HEK293 (cell line): Measurements from ENCODE around the gene KRTCAP2.
A peak's percentile ranks its signal among the peaks of the same experiment; 100 is the strongest.

Source experiments
- CTCF ChIA-PET: fragments of 350-600 bp; formaldehyde crosslinking; extraction: SDS; loops from one replicate; lab custom pipeline; 2021; ENCODE audit warnings: antibody characterized with exemption; lab: Yijun Ruan, JAX
- POLR2A ChIA-PET: fragments of 300-600 bp; formaldehyde crosslinking; extraction: SDS; loops from one replicate; lab custom pipeline; 2020; ENCODE audit warnings: antibody characterized with exemption, inconsistent platforms; lab: Yijun Ruan, JAX
- H3K27ac ChIP-seq: fragments of 200-500 bp; sonication (Bioruptor generic); 2 replicates; pipeline ENCODE4 v1.5.1; 2014; ENCODE audit warnings: low read depth, low read length, control low read depth, inconsistent platforms; ENCODE audit errors: extremely low read depth
- H3K36me3 ChIP-seq, 2 experiments: fragments of 200-500 bp in 1 of 2; sonication (Bioruptor generic) in 1 of 2; 1 replicate in 1 of 2; 2 replicates in 1 of 2; pipeline ENCODE4 v1.5.1; 2014 to 2017; ENCODE audit warnings: inconsistent platforms in 2 of 2, low read length in 2 of 2; ENCODE audit not compliant: control insufficient read depth in 2 of 2, insufficient read depth in 1 of 2
- H3K4me1 ChIP-seq: fragments of 200-500 bp; sonication (Bioruptor generic); 2 replicates; pipeline ENCODE4 v1.5.1; 2014; ENCODE audit warnings: mild to moderate bottlenecking, low read length, inconsistent platforms; ENCODE audit not compliant: control insufficient read depth, insufficient read depth
- H3K4me3 ChIP-seq: 2 replicates; pipeline ENCODE4 v1.5.1; 2011; ENCODE audit warnings: low read depth, mild to moderate bottlenecking, control low read depth, low read length, moderate library complexity
- H3K9me3 ChIP-seq: fragments of 200-500 bp; sonication (Bioruptor generic); 2 replicates; pipeline ENCODE4 v1.5.1; 2014; ENCODE audit warnings: low read depth, low read length, inconsistent platforms; ENCODE audit not compliant: control insufficient read depth, insufficient read depth
- GLI4 ChIP-seq: fragments of 450-650 bp; formaldehyde crosslinking; IDR thresholded peaks from 2 replicates; pipeline ENCODE4 v1.5.1; 2016; ENCODE audit warnings: missing biosample characterization, missing genetic modification characterization
- GLIS2 ChIP-seq: fragments of 450-650 bp; formaldehyde crosslinking; IDR thresholded peaks from 2 replicates; pipeline ENCODE4 v1.5.1; 2016; ENCODE audit warnings: missing biosample characterization, missing genetic modification characterization
- SP2 ChIP-seq: fragments of 450-650 bp; formaldehyde crosslinking; IDR thresholded peaks from 2 replicates; pipeline ENCODE4 v1.5.1; 2016; ENCODE audit warnings: missing biosample characterization, missing genetic modification characterization
- YY2 ChIP-seq: fragments of 450-650 bp; formaldehyde crosslinking; IDR thresholded peaks from 2 replicates; pipeline ENCODE4 v1.5.1; 2016; ENCODE audit warnings: missing biosample characterization, missing genetic modification characterization
- ZBTB21 ChIP-seq: fragments of 450-650 bp; formaldehyde crosslinking; IDR thresholded peaks from 2 replicates; pipeline ENCODE4 v1.5.1; 2017; ENCODE audit warnings: missing biosample characterization, missing genetic modification characterization
- ZBTB49 ChIP-seq: fragments of 450-650 bp; formaldehyde crosslinking; IDR thresholded peaks from 2 replicates; pipeline ENCODE4 v1.5.1; 2016; ENCODE audit warnings: missing biosample characterization, missing genetic modification characterization, low read depth
- ZBTB7A ChIP-seq: fragments of 450-650 bp; formaldehyde crosslinking; IDR thresholded peaks from 2 replicates; pipeline ENCODE4 v1.5.1; 2016; ENCODE audit warnings: low read depth, missing biosample characterization, missing genetic modification characterization
- ZBTB8A ChIP-seq: fragments of 450-650 bp; formaldehyde crosslinking; IDR thresholded peaks from 2 replicates; pipeline ENCODE4 v1.5.1; 2016; ENCODE audit warnings: missing biosample characterization, missing genetic modification characterization
- ZFHX2 ChIP-seq: fragments of 450-650 bp; formaldehyde crosslinking; conservative IDR thresholded peaks from 2 replicates; pipeline ENCODE4 v1.5.1; 2016; ENCODE audit warnings: missing biosample characterization, missing genetic modification characterization
- ZFP3 ChIP-seq: fragments of 450-650 bp; formaldehyde crosslinking; IDR thresholded peaks from 2 replicates; pipeline ENCODE4 v1.5.1; 2016; ENCODE audit warnings: low read depth, missing biosample characterization, missing genetic modification characterization
- ZNF114 ChIP-seq: fragments of 450-650 bp; formaldehyde crosslinking; IDR thresholded peaks from 2 replicates; pipeline ENCODE4 v1.5.0; 2017; ENCODE audit warnings: missing biosample characterization, missing genetic modification characterization
- ZNF121 ChIP-seq: fragments of 450-650 bp; formaldehyde crosslinking; IDR thresholded peaks from 2 replicates; pipeline ENCODE4 v1.5.1; 2016; ENCODE audit warnings: missing biosample characterization, missing genetic modification characterization
- ZNF239 ChIP-seq: fragments of 450-650 bp; formaldehyde crosslinking; IDR thresholded peaks from 2 replicates; pipeline ENCODE4 v1.5.1; 2016; ENCODE audit warnings: missing biosample characterization, missing genetic modification characterization
- ZNF248 ChIP-seq: fragments of 450-650 bp; formaldehyde crosslinking; IDR thresholded peaks from 2 replicates; pipeline ENCODE4 v1.5.1; 2017; ENCODE audit warnings: missing biosample characterization, missing genetic modification characterization
- ZNF292 ChIP-seq: fragments of 450-650 bp; formaldehyde crosslinking; IDR thresholded peaks from 2 replicates; pipeline ENCODE4 v1.5.1; 2016; ENCODE audit warnings: low read depth, missing biosample characterization, missing genetic modification characterization, borderline replicate concordance
- ZNF37A ChIP-seq: fragments of 450-650 bp; IDR thresholded peaks from 2 replicates; pipeline ENCODE4 v1.5.1; 2018; ENCODE audit warnings: missing biosample characterization, missing genetic modification characterization
- ZNF488 ChIP-seq: fragments of 450-650 bp; formaldehyde crosslinking; IDR thresholded peaks from 2 replicates; pipeline ENCODE4 v1.5.1; 2016; ENCODE audit warnings: missing biosample characterization, missing genetic modification characterization
- ZNF544 ChIP-seq: fragments of 450-650 bp; formaldehyde crosslinking; IDR thresholded peaks from 2 replicates; pipeline ENCODE4 v1.5.0; 2017; ENCODE audit warnings: missing biosample characterization, missing genetic modification characterization
- ZNF600 ChIP-seq: fragments of 450-650 bp; formaldehyde crosslinking; IDR thresholded peaks from 2 replicates; pipeline ENCODE4 v1.5.1; 2016; ENCODE audit warnings: missing biosample characterization, missing genetic modification characterization
- ZNF610 ChIP-seq: fragments of 450-650 bp; formaldehyde crosslinking; IDR thresholded peaks from 2 replicates; pipeline ENCODE4 v1.5.1; 2016; ENCODE audit warnings: missing biosample characterization, missing genetic modification characterization, borderline replicate concordance
- ZNF621 ChIP-seq: fragments of 450-650 bp; formaldehyde crosslinking; IDR thresholded peaks from 2 replicates; pipeline ENCODE4 v1.5.1; 2017; ENCODE audit warnings: missing biosample characterization, missing genetic modification characterization
- ZNF677 ChIP-seq: fragments of 450-650 bp; IDR thresholded peaks from 2 replicates; pipeline ENCODE4 v1.5.0; 2018; ENCODE audit warnings: missing biosample characterization, mild to moderate bottlenecking, missing genetic modification characterization, moderate library complexity
- ZNF776 ChIP-seq: fragments of 450-650 bp; formaldehyde crosslinking; IDR thresholded peaks from 2 replicates; pipeline ENCODE4 v1.5.0; 2017; ENCODE audit warnings: missing biosample characterization, missing genetic modification characterization, borderline replicate concordance
- ZNF830 ChIP-seq: fragments of 450-650 bp; IDR thresholded peaks from 2 replicates; pipeline ENCODE4 v1.5.0; 2018; ENCODE audit warnings: missing biosample characterization, missing genetic modification characterization, low read depth, mild to moderate bottlenecking, moderate library complexity
- ZXDB ChIP-seq: fragments of 450-650 bp; formaldehyde crosslinking; IDR thresholded peaks from 2 replicates; pipeline ENCODE4 v1.5.1; 2016; ENCODE audit warnings: missing biosample characterization, missing genetic modification characterization
- TF ChIP-seq, protein P1 (sequence below): fragments of 450-650 bp; formaldehyde crosslinking; IDR thresholded peaks from 2 replicates; pipeline ENCODE4 v1.5.1; 2016; ENCODE audit warnings: missing biosample characterization, missing genetic modification characterization
- TF ChIP-seq, protein P2 (sequence below): fragments of 450-650 bp; formaldehyde crosslinking; conservative IDR thresholded peaks from 2 replicates; pipeline ENCODE4 v1.5.1; 2016; ENCODE audit warnings: low read depth, missing biosample characterization, missing genetic modification characterization
- TF ChIP-seq, protein P3 (sequence below): fragments of 450-650 bp; formaldehyde crosslinking; IDR thresholded peaks from 2 replicates; pipeline ENCODE4 v1.5.1; 2016; ENCODE audit warnings: missing biosample characterization, missing genetic modification characterization, low read depth

KRTCAP2 gene

DNA sequence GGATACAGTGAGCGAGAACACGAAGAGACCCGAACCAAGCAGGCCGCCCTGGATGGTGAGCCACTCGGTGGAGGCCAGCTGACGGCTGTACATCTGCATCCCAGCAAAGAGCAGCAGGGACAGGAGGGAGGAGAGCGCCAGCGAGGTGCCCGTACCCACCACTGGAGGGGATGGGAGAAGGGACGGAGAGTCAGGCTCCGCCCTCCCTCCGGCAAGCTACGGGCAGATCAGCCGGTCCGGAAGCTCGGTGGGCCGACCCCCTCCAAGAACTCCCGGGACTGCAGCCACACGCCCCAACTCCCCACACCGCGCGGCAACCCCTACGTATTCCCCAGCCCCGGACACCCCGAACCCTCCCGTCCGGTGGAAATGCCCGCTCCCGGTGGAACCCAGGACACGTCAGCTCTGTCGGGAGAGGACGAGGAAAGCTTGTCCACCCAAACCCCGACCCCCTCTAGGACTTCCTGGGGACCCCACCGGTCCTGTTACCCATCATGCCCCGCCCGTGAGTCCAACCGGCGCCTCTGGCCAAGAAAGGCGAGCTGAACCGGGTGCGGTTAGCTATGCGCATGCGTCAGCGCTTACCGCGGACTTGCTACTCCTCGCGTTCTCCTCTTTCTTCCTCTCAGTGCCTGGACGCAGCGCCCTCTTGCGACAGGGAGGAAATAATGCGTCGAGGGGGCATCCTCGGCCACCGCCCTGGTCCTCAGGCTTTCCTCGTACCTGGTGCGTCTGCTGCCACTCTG is at the start of gene KRTCAP2:
Gene KRTCAP2 (minus strand): TSS at position 573 of the 746 bp plus-strand sequence. CDS start 80 bp downstream, at position 493.
- POLR2A ChIA-PET = interaction anchor here (0.7 to 3.1 kb wide), 21 partner anchors 21 to 437 kb away, joined by 3 to 17 read pairs (median 5); partner anchors contain the start of genes ADAM15, CLK2, EFNA1 and SCAMP3
- Histone ChIP-seq H3K4me3 (peak within 1 kb of the TSS; percentile 70), H3K4me1 (no peaks in the 10 kb centered on the region), H3K9me3 (no peaks in the 10 kb centered on the region), H3K27ac (peak within 1 kb of the TSS; percentile 52; the same call in 1 of the 2 replicates), H3K36me3 (peaks cover 5 to 31% of the 10 kb centered on the region in 2 experiments; a peak in 2 of 3 replicates)
- CTCF ChIA-PET = interaction anchor here (0.5 to 12.2 kb wide), 48 partner anchors 9 to 647 kb away, joined by 3 to 439 read pairs (median 4); partner anchors contain the start of genes DPM3, EFNA1, FLAD1 and MTX1
- TF ChIP-seq ZBTB21 (tag by site-specific recombination) (no peak), SP2 (tag by site-specific recombination) (peak; percentile 70), ZNF544 (tag by site-specific recombination) (no peak), ZFP3 (tag by site-specific recombination) (no peak), ZBTB8A (tag by site-specific recombination) (no peak), ZBTB7A (tag by site-specific recombination) (0 out of 2 replicates have a peak, but pooled peaks have one; percentile 13), GLIS2 (tag by site-specific recombination) (peak; percentile 100), ZNF37A (no peak), ZNF239 (tag by site-specific recombination) (no peak), ZNF488 (no peak), ZNF677 (tag by site-specific recombination) (no peak), ZNF292 (no peak), ZFHX2 (tag by site-specific recombination) (0 out of 2 replicates have a peak, but pooled peaks have one; percentile 18), YY2 (tag by site-specific recombination) (no peak), ZNF830 (no peak), GLI4 (tag by site-specific recombination) (no peak), ZNF114 (tag by site-specific recombination) (no peak), ZNF610 (tag by site-specific recombination) (no peak), ZNF248 (tag by site-specific recombination) (no peak), ZNF621 (tag by site-specific recombination) (no peak), ZNF121 (tag by site-specific recombination) (no peak), ZXDB (peak; percentile 86), ZNF776 (tag by site-specific recombination) (no peak), ZBTB49 (tag by site-specific recombination) (no peak), ZNF600 (no peak)
- TF ChIP-seq, protein P1, sequence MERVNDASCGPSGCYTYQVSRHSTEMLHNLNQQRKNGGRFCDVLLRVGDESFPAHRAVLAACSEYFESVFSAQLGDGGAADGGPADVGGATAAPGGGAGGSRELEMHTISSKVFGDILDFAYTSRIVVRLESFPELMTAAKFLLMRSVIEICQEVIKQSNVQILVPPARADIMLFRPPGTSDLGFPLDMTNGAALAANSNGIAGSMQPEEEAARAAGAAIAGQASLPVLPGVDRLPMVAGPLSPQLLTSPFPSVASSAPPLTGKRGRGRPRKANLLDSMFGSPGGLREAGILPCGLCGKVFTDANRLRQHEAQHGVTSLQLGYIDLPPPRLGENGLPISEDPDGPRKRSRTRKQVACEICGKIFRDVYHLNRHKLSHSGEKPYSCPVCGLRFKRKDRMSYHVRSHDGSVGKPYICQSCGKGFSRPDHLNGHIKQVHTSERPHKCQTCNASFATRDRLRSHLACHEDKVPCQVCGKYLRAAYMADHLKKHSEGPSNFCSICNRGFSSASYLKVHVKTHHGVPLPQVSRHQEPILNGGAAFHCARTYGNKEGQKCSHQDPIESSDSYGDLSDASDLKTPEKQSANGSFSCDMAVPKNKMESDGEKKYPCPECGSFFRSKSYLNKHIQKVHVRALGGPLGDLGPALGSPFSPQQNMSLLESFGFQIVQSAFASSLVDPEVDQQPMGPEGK (tag by site-specific recombination) = 0 out of 2 replicates have a peak, but pooled peaks have one; percentile 41
- TF ChIP-seq, protein P2, sequence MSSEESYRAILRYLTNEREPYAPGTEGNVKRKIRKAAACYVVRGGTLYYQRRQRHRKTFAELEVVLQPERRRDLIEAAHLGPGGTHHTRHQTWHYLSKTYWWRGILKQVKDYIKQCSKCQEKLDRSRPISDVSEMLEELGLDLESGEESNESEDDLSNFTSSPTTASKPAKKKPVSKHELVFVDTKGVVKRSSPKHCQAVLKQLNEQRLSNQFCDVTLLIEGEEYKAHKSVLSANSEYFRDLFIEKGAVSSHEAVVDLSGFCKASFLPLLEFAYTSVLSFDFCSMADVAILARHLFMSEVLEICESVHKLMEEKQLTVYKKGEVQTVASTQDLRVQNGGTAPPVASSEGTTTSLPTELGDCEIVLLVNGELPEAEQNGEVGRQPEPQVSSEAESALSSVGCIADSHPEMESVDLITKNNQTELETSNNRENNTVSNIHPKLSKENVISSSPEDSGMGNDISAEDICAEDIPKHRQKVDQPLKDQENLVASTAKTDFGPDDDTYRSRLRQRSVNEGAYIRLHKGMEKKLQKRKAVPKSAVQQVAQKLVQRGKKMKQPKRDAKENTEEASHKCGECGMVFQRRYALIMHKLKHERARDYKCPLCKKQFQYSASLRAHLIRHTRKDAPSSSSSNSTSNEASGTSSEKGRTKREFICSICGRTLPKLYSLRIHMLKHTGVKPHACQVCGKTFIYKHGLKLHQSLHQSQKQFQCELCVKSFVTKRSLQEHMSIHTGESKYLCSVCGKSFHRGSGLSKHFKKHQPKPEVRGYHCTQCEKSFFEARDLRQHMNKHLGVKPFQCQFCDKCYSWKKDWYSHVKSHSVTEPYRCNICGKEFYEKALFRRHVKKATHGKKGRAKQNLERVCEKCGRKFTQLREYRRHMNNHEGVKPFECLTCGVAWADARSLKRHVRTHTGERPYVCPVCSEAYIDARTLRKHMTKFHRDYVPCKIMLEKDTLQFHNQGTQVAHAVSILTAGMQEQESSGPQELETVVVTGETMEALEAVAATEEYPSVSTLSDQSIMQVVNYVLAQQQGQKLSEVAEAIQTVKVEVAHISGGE (tag by site-specific recombination) = no peak; the same call in none of the 2 replicates
- TF ChIP-seq, protein P3, sequence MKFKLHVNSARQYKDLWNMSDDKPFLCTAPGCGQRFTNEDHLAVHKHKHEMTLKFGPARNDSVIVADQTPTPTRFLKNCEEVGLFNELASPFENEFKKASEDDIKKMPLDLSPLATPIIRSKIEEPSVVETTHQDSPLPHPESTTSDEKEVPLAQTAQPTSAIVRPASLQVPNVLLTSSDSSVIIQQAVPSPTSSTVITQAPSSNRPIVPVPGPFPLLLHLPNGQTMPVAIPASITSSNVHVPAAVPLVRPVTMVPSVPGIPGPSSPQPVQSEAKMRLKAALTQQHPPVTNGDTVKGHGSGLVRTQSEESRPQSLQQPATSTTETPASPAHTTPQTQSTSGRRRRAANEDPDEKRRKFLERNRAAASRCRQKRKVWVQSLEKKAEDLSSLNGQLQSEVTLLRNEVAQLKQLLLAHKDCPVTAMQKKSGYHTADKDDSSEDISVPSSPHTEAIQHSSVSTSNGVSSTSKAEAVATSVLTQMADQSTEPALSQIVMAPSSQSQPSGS (tag by site-specific recombination) = no peak
